Bronchial epithelial cell (primary cell): Measurements from ENCODE around the gene DNAH14. TPM values are rescaled to one million over a fixed set of nuclear protein-coding genes. Genes with fewer than 3 reads are reported as not detected.
"Not testable (repeated sequence)": the region's sequence is repeated elsewhere in the genome, so short reads cannot be mapped to it uniquely, and the experiment has no call there.

ENCODE experiments used
- DNase-seq: peaks from one replicate; pipeline ENCODE4 v3.0.0-alpha.2; 2010; ENCODE audit warnings: low read depth
- FAIRE-seq: peaks from 2 replicates; lab custom pipeline; 2011; peaks lifted over from hg19 to GRCh38; lab: Jason Lieb, UNC
- H3K27me3 ChIP-seq: 2 replicates; pipeline ENCODE4 v1.5.1; 2011; ENCODE audit warnings: low read length; ENCODE audit not compliant: control insufficient read depth, insufficient read depth
- H3K36me3 ChIP-seq: 2 replicates; pipeline ENCODE4 v1.5.1; 2011; ENCODE audit warnings: low read length; ENCODE audit not compliant: control insufficient read depth, insufficient read depth
- H3K4me3 ChIP-seq: 2 replicates; pipeline ENCODE4 v1.5.1; 2011; ENCODE audit warnings: mild to moderate bottlenecking, low read depth, low read length, control low read depth
- CTCF ChIP-seq: IDR thresholded peaks from 2 replicates; pipeline ENCODE4 v1.5.1; 2011; ENCODE audit warnings: mild to moderate bottlenecking, moderate library complexity, low read length, control low read depth, inconsistent platforms; ENCODE audit not compliant: insufficient read depth, severe bottlenecking
- total RNA-seq: library from RNA; depleted of rRNA; stranded (reverse); fragments of >200 nt; gene quantifications from 2 replicates; pipeline ENCODE4 v1.2.1, GENCODE V29; 2014

Gene DNAH14
- total RNA-seq, 1 donor from 2014 or later = 10.5 TPM

GRCh38 chr1:224923726-224924125 is 5.7 kb upstream of the DNAH14 start:
- DNase-seq = no peak
- TF ChIP-seq CTCF = no peak
- Histone ChIP-seq H3K4me3 (no peak overlapping the region), H3K36me3 (no peaks in the 10 kb centered on the region), H3K27me3 (no peaks in the 10 kb centered on the region)
- no peak for FAIRE-seq

- H3K27me3 ChIP-seq, FAIRE-seq, H3K36me3 ChIP-seq, H3K4me3 ChIP-seq, DNase-seq: not testable (repeated sequence)
Observed at GRCh38 chr1:224927631-224928030, 1.8 kb upstream of the DNAH14 start.

GRCh38 chr1:224928906-224929305 is 569 bp upstream of the DNAH14 start:
- no peak for TF ChIP-seq CTCF
- H3K36me3 ChIP-seq = no peaks in the 10 kb centered on the region
- DNase-seq (no peak), FAIRE-seq (no peak)
- H3K4me3 ChIP-seq = peak overlapping the region; percentile 70
- H3K27me3 ChIP-seq = no peaks in the 10 kb centered on the region

GRCh38 chr1:224931605-224932004 is 2.1 kb downstream of the DNAH14 start:
- H3K27me3 ChIP-seq = no peaks in the 10 kb centered on the region
- no peak for TF ChIP-seq CTCF
- no peak overlapping the region for H3K4me3 ChIP-seq
- DNase-seq (no peak), FAIRE-seq (no peak)
- H3K36me3 ChIP-seq = no peaks in the 10 kb centered on the region

- TF ChIP-seq CTCF = no peak
- Histone ChIP-seq H3K36me3 (no peaks in the 10 kb centered on the region), H3K4me3 (no peak overlapping the region), H3K27me3 (no peaks in the 10 kb centered on the region)
- FAIRE-seq (no peak), DNase-seq (no peak)
Observed at GRCh38 chr1:224932607-224933249, 3.3 kb downstream of the DNAH14 start.

GRCh38 chr1:224933584-224933983 is 4.1 kb downstream of the DNAH14 start:
- Histone ChIP-seq H3K27me3 (no peaks in the 10 kb centered on the region), H3K4me3 (no peak overlapping the region), H3K36me3 (no peaks in the 10 kb centered on the region)
- no peak for TF ChIP-seq CTCF
- FAIRE-seq (peak; percentile 7), DNase-seq (no peak)
